NCI-H2081 treated with DMSO at 0.1 percent for 48 hours (cell line): ENCODE results near the gene BBX.
"Not testable (repeated sequence)": the region's sequence is repeated elsewhere in the genome, so short reads cannot be mapped to it uniquely, and the experiment has no call there.

Experiments
- DNase-seq: peaks from one replicate; lab custom pipeline; 2025; lab: John Stamatoyannopoulos, UW

BBX gene

GRCh38 chr3:107803170-107803569 lies 280.4 kb downstream of the BBX start:
- no peak for DNase-seq

DNA sequence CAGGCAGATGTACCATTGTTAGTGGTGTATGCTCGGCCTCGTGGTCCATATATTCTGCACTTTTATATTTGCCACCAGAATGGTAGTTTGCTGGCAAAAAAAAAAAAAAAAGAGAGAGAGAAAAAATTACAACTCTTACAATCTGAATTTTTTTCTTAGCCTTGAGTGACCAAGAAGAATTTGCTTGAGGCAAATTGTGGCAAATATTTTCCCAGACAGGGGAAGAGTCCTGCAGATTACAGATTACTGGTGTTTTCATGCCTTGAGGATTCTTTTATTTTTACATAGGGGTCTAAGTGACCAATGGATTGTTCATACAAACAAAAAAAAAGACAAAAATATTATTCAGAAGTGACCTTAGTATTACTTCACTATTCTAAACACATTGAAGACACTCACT lies 283.3 kb downstream of the BBX start:
- DNase-seq, result no peak

GRCh38 chr3:107806536-107806935 lies 283.8 kb downstream of the BBX start:
- no peak for DNase-seq

DNA sequence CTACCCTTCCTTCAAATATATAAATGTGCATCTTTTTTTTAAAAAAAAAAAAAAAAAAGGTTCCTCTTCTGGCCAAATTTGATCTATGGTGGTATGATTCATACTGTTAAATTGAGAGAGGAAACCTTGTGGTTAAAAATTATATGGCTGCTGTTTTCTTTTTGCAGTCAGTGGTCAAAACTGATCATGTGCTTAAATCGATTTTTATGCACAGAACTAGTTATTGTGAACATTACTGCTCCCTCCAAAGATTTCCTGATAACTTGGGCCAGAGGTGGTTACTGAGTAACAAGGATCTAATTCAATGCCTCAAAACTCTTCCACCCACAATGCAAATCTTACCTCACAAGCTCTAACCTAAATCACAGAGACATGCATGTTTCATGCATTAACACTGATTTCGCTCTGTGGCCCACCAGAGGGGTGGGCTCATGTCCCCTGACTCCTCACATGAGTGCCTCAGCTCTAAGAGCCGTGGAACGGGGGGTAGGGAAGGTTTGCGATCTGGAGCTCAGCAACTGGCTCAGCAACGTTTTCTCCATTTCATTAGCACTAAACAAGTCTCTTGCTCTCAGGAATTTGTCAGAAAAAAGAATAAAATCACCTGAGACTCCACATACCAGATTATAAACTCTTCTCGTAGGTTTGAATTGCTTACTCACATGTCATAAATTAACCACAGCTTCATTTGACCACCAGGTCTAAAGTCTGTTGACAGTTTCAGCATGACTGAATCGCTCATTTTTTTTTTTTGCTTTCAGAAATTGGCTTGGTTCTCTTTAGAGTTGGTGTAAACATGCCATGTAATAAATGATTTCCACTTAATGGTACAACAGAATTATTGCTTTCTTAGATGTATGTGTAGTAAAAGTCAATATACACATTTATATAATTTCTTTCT lies 287.7 kb downstream of the BBX start:
- DNase-seq, result no peak

DNA sequence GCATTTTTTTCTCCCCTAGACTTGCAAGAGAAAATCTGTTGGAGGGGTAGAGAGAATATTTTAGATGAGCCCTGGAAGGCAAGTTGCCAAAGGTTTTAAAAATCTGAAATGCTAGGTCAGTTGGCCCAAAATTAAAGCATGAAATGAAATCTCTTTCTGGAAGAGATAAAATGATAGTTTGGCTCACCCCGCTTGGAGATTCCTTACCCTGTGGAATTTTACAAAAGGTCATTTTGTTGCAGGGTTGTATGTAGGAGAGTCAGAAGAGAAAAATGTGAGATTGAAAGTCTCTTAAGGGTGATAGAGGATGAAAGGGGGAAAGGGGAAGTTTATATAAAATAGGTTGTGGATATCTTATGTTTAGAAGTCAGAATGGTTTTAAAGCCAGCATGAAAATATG lies 290.3 kb downstream of the BBX start:
- DNase-seq, result no peak

GRCh38 chr3:107816107-107816506 lies 293.3 kb downstream of the BBX start:
- no peak for DNase-seq

- DNase-seq, result no peak
These were observed 294.3 kb downstream of the BBX start for GRCh38 chr3:107817076-107817475.

- DNase-seq, result no peak
These were observed 295.3 kb downstream of the BBX start for GRCh38 chr3:107818025-107818424.

GRCh38 chr3:107819656-107820055 lies 296.9 kb downstream of the BBX start:
- no peak for DNase-seq

DNA sequence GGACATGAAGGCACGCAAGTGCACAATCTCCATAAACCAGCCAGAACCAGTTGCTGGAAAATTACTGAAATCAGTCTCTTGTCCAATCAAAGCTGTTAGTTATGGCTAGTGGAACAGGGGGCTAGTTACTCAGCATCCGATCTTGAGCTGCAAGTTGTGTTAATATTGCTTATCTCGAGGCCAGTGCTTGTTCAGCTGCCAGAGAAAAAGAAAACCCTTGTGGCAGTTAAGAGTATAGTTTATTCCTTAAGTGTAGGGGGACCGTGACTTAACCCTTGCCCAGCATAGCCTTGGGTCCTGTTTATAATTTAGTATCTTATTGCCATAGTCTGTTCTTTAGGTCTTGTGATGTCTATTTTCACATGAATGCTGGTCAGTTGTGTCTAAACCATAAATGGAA lies 299.5 kb downstream of the BBX start:
- no peak for DNase-seq

DNA sequence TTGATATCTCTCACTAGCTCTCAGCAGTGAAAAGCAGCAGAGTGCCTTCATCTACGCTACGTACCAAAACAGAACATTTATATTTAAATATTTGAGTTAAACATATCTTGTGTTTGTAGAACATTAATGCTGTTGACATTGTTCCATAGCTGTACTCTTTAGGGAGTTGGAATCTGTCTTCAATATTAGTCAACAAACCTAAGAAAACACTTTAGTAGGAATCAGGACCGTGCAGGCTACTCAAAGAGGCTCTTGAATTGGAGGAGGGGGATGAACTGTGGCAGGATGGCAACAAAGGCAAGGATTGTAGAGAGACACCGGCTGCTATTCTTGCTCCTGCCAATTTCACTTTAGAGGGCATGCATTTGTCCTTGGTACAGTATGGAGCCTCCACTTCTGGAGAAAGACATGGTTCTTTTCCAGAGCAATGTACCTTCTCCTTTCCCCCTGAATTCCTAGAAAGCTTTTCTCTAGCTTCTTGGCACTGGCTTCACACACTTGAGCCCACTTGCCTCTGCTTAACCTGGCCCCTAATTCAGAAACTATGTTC lies 302.1 kb downstream of the BBX start:
- DNase-seq, result no peak

DNA sequence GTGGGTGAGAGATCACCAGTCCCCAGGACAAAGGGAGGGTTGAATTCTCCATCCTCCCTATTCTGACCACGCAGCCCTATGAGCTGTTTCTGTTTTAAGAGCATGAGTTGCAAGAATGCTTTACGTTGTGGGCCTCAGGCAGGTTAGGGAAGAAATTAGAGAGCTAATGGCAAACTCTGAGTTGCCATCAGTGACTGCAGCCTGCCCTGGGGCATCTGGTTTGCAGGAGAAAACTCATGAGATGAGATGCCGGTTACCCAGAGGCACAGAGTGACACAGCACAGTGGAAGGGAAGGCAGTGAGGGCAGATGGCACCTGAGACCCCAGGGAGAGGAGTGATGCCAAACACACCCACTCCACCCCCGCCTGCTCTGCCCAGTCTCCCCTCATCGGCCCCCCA lies 302.8 kb downstream of the BBX start:
- no peak for DNase-seq

GRCh38 chr3:107826727-107827126 lies 304.0 kb downstream of the BBX start:
- DNase-seq, result no peak

DNA sequence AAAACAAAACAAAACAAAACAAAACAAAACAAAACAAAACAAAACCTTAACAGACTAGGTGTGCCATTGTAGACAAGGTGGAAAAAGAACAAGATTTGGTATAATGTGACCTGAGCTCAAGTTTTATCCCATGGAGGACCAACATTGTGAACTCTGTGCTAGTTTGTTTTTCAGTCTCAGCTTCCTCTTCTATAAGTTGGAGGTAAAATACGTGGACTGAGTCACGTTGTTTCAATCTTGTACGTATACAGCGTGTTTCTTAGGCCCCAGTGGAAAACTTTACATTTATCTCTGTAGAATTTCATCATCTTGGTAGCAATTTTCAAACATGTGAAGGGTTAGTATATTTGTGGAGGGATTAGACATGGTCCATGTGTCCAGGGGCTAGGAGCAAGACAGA lies 306.4 kb downstream of the BBX start:
- no peak for DNase-seq

DNA sequence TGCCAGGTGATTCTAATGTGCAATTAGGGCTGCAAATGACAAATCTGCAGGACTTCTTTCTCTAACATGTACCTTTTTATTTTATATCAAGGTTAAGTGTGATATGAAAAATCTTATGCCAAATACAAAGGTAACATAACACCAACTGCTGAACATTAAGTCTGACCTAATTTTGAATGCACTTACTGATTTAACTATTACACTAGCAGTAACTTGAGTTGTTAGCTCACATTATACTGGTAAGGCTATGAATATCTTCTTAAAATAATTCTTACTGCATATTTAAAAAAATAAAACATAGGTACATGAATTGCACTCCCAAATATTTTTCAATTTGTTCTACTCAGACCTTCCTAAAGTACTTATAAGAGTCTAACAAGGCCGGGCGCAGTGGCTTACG lies 308.8 kb downstream of the BBX start:
- DNase-seq, result no peak

DNA sequence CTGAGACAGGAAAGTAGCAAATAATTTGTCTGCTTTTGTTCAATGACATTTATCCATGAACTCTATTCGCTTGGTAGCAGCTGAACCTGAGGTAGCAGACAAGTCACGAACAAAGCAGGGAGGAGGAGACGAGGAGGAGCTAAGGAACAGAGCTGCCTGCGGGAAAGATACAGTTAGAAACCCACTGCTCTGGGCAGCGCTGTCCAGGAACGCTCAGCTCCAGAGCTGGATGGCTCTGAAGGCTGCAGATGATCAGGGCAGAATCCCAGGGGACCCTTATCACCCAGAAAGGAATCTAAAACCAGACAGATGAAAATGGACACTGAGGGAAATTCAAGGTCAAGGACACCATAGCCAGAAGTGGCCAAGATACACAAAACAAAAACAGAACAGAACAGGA lies 310.3 kb downstream of the BBX start:
- no peak for DNase-seq

DNA sequence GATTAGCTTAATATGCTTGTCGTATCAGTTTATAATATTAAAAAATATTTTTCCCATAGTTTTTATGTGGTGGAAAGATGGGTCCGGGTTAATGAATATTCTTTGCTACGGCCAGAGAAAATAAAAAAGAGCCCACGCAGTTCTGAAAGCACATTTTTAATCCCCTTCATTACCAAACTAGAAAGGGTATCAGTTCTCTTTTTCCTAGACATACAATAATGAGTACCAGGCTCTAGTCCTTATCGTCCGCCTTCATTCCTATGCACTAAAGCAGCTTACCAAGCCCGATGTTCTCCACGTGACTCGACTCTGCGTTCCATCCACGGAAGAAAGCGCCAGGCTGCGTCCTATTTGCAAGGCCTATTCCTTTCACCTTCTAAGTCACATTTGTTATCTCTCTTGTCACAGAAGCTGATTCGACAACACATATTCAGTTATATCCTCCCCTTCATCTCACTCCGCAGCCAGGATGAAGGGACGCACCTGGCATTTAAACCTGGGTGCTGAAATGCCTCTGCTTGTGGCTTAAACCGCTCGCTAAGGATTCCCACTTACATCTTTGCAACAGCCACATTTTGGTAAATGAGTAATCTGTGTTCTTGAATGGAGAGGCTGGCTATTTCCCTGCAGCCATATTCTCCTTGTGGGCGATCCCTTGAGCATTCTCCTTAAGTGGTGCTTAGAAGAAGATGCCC lies 311.1 kb downstream of the BBX start:
- no peak for DNase-seq

DNA sequence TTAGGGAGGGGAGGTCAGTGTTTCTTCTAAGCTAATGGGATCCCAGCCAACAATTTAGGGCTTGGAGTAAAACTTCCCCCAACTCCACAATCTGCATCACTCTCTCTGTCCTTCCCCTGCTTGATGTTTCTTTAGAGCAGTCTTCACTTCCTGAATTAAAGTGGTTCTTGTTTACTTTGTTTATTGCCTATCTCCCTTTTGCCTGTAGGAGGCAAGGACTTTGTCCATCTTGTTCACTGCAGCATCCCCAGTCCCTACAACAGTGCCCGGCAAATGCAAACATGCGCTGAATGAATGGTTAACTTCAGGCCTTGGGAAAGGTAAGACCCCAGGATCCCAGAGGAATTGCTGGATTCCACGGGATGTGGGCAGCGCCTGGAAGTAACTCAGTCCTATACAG lies 312.2 kb downstream of the BBX start:
- DNase-seq, result not testable (repeated sequence)

DNA sequence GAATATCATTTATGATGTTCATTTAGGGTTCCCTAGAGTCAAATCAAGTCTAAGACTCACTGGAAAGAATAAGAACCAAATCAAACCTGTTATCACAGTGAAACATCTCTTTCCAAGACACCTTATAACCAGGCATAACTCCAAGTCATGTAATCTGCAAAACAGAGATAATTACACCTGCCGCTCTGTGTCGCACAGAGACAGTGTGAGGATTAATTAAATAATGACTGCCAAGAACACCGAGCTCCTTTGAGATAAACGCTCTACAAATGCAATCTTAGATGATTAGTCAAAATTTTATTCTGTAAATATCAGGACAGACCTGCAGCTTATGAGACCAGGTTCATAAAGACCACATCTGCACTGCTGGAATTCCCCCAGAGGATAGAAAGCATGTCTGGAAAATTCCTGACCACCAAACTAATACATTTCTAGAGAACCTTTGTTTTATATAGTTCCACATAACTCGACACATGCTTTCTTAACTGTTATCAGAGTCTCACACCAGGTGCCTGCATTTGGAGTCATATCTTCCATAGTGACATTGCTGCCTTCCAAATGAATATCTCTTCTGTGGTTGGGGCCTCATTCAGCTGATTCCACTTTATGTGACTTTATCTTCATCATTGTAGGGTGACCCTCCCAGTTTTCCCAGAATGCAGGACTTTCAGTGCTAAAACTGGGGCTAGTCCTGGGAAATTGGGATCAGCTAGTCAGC lies 315.3 kb downstream of the BBX start:
- no peak for DNase-seq

DNA sequence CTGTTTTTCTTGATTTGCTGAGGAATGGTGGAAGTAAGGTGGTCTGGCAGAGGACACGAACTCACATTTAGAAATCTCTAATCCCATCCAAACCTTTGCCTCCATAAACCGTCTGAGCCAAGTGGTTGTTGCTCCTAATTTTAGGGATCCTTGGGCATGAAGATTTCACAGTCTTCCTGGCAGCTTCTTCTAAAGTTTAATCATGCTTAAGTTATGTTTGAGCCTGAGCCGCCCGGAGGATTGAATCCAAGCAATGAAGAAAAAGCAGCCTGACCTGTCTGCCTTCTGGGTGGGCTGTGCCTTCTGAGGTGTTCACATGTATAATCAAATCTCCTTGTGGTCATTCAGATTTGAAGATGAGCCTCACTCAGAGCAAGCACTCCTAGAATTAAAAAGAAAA lies 319.1 kb downstream of the BBX start:
- no peak for DNase-seq

DNA sequence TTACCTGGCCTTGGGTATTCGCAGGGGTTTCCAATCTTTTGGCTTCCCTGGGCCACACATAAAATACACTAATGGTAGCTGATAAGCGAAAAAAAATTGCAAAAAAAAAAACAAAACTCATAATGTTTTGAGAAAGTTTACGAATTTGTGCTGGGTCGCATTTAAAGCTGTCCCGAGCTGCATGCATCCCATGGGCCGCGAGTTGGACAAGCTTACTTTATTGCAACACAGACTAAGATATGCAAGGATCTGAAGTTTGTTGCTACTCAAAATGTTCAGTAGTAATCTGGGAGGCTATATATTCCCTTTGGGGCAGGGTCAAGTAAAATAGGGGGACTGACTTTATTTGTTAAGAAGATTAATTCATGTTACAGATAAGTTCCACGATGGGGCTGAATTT lies 320.2 kb downstream of the BBX start:
- no peak for DNase-seq
